ENCODE data around the gene CES2. TPM values are rescaled to one million over a fixed set of nuclear protein-coding genes. Genes with fewer than 3 reads are reported as not detected.

Gene CES2
- total and polyA plus RNA-seq, 10 of the 15 experiments (the other 5 are each of a cell fraction or from before 2014, with no cell fraction given), result 1.6 to 33.7 (median 21.0) TPM

DNA sequence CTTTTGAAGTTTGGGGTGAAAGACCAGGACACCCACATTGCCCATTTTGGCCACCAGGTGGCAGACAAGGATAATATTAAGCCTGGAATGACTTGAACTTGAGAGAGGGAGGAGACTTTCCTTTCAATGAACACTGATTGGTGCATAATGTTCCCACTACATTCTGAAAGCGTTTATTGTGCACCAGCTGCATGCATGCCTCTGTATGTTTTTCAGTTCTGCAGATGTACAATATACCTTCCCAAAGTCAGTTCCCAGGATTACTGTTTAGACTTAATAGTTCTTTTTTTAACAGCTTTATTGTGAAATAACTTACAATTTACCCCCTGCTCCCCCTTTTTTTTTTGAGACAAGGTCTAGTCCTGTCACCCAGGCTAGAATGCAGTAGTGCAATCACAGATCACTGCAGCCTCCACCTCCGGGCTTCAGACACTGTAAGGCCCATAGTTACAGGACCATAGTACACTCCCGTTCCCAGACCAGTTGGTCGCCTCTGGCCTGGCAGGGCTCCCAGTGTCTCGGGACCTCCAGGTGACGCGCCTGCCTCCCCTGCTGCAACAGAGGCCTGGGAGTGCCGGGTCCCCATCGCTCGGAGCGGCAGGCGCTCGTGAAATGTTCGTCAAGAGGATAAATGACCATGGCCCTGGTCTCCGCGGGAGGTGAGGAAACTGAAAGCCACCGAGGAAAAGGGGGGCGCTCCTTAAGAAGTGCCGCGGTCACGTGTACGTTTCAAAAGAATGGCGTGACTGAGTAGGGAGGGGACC, 12.2 kb downstream of the CES2 start (continued):
- TF ChIP-seq, protein P1, sequence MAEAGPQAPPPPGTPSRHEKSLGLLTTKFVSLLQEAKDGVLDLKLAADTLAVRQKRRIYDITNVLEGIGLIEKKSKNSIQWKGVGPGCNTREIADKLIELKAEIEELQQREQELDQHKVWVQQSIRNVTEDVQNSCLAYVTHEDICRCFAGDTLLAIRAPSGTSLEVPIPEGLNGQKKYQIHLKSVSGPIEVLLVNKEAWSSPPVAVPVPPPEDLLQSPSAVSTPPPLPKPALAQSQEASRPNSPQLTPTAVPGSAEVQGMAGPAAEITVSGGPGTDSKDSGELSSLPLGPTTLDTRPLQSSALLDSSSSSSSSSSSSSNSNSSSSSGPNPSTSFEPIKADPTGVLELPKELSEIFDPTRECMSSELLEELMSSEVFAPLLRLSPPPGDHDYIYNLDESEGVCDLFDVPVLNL (IDR thresholded peaks at IDR 0.05; ENCODE audit: low read depth, low read length), result no peak
- TF ChIP-seq POLR2AphosphoS2 (IDR thresholded peaks at IDR 0.05; ENCODE audit: low read depth, low read length) (no peak), CHD4 (IDR thresholded peaks at IDR 0.05) (no peak), SIX5 (IDR thresholded peaks at IDR 0.05; ENCODE audit: low read depth, low read length, severe bottlenecking) (no peak), CREM (IDR thresholded peaks at IDR 0.05; ENCODE audit: low read depth) (no peak), EED (IDR thresholded peaks at IDR 0.05; ENCODE audit: low read depth) (0 out of 2 replicates have a peak, but pooled peaks have one; percentile 19), NRF1 (conservative IDR thresholded peaks at IDR 0.05; ENCODE audit: low read depth, low read length) (no peak), BCL11A (IDR thresholded peaks at IDR 0.05; ENCODE audit: low read depth, low read length) (no peak), TCF12 (IDR thresholded peaks at IDR 0.05; ENCODE audit: low read depth, low read length) (no peak), FOXM1 (IDR thresholded peaks at IDR 0.05; ENCODE audit: low read depth, low read length) (no peak), POLR2A (IDR thresholded peaks at IDR 0.05; ENCODE audit: low read depth, low read length) (no peak), SPI1 (IDR thresholded peaks at IDR 0.05; ENCODE audit: borderline replicate concordance, insufficient read depth, low read depth, low read length) (no peak), BRCA1 (IDR thresholded peaks at IDR 0.05; ENCODE audit: low read depth, low read length) (no peak), YBX1 (IDR thresholded peaks at IDR 0.05) (no peak), SMARCA5 (IDR thresholded peaks at IDR 0.05) (peak; percentile 56; the same call in 1 of the 2 replicates), CBFB (IDR thresholded peaks at IDR 0.05; ENCODE audit: low read depth) (no peak), EP300 (IDR thresholded peaks at IDR 0.05; ENCODE audit: borderline replicate concordance in 1 of 2, control insufficient read depth in 1 of 2, low read depth in 2 of 2, low read length in 2 of 2) (no peak), YY1 (IDR thresholded peaks at IDR 0.05; ENCODE audit: low read depth, low read length) (no peak), RB1 (IDR thresholded peaks at IDR 0.05; ENCODE audit: borderline replicate concordance) (no peak)
- TF ChIP-seq, protein P2, sequence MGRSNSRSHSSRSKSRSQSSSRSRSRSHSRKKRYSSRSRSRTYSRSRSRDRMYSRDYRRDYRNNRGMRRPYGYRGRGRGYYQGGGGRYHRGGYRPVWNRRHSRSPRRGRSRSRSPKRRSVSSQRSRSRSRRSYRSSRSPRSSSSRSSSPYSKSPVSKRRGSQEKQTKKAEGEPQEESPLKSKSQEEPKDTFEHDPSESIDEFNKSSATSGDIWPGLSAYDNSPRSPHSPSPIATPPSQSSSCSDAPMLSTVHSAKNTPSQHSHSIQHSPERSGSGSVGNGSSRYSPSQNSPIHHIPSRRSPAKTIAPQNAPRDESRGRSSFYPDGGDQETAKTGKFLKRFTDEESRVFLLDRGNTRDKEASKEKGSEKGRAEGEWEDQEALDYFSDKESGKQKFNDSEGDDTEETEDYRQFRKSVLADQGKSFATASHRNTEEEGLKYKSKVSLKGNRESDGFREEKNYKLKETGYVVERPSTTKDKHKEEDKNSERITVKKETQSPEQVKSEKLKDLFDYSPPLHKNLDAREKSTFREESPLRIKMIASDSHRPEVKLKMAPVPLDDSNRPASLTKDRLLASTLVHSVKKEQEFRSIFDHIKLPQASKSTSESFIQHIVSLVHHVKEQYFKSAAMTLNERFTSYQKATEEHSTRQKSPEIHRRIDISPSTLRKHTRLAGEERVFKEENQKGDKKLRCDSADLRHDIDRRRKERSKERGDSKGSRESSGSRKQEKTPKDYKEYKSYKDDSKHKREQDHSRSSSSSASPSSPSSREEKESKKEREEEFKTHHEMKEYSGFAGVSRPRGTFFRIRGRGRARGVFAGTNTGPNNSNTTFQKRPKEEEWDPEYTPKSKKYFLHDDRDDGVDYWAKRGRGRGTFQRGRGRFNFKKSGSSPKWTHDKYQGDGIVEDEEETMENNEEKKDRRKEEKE (IDR thresholded peaks at IDR 0.05), result no peak
- TF ChIP-seq, protein P3, sequence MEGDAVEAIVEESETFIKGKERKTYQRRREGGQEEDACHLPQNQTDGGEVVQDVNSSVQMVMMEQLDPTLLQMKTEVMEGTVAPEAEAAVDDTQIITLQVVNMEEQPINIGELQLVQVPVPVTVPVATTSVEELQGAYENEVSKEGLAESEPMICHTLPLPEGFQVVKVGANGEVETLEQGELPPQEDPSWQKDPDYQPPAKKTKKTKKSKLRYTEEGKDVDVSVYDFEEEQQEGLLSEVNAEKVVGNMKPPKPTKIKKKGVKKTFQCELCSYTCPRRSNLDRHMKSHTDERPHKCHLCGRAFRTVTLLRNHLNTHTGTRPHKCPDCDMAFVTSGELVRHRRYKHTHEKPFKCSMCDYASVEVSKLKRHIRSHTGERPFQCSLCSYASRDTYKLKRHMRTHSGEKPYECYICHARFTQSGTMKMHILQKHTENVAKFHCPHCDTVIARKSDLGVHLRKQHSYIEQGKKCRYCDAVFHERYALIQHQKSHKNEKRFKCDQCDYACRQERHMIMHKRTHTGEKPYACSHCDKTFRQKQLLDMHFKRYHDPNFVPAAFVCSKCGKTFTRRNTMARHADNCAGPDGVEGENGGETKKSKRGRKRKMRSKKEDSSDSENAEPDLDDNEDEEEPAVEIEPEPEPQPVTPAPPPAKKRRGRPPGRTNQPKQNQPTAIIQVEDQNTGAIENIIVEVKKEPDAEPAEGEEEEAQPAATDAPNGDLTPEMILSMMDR (IDR thresholded peaks at IDR 0.05 in 2 of 3, conservative IDR thresholded peaks at IDR 0.05 in 1 of 3; ENCODE audit: control insufficient read depth in 2 of 3, extremely low read depth in 1 of 3, insufficient read depth in 1 of 3, low read depth in 3 of 3, low read length in 3 of 3), result peak; percentile 74 to 94 (median 88); a peak in 5 of 6 replicates
- TF ChIP-seq, protein P4, sequence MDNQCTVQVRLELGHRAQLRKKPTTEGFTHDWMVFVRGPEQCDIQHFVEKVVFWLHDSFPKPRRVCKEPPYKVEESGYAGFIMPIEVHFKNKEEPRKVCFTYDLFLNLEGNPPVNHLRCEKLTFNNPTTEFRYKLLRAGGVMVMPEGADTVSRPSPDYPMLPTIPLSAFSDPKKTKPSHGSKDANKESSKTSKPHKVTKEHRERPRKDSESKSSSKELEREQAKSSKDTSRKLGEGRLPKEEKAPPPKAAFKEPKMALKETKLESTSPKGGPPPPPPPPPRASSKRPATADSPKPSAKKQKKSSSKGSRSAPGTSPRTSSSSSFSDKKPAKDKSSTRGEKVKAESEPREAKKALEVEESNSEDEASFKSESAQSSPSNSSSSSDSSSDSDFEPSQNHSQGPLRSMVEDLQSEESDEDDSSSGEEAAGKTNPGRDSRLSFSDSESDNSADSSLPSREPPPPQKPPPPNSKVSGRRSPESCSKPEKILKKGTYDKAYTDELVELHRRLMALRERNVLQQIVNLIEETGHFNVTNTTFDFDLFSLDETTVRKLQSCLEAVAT (IDR thresholded peaks at IDR 0.05), result no peak
- TF ChIP-seq, protein P5, sequence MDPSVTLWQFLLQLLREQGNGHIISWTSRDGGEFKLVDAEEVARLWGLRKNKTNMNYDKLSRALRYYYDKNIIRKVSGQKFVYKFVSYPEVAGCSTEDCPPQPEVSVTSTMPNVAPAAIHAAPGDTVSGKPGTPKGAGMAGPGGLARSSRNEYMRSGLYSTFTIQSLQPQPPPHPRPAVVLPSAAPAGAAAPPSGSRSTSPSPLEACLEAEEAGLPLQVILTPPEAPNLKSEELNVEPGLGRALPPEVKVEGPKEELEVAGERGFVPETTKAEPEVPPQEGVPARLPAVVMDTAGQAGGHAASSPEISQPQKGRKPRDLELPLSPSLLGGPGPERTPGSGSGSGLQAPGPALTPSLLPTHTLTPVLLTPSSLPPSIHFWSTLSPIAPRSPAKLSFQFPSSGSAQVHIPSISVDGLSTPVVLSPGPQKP (IDR thresholded peaks at IDR 0.05; ENCODE audit: low read depth, low read length), result no peak
